Natural killer cell (primary cell): ENCODE results near the gene CENPVL1. TPM values are rescaled to one million over a fixed set of nuclear protein-coding genes. Genes with fewer than 3 reads are reported as not detected.

ENCODE experiments used
- ATAC-seq, 3 donors: fragments of 150-1000 bp in 2 of 3; fragments of 200-7000 bp in 1 of 3; cut with Tn5 transposase; 1 replicate in 1 of 3; 2 replicates in 2 of 3; pipeline ENCODE4 v1.10.0; 2021; ENCODE audit warnings: mild to moderate bottlenecking in 2 of 3, moderate library complexity in 2 of 3
- DNase-seq, 2 donors: peaks; one replicate each; pipeline versions ENCODE4 v3.0.0 to v3.0.0-alpha.2; 2013 to 2021; ENCODE audit warnings: mixed read lengths in 1 of 2
- H3K27ac ChIP-seq: one replicate; pipeline ENCODE4 v1.5.1; 2013; ENCODE audit warnings: mild to moderate bottlenecking, low read length
- H3K27me3 ChIP-seq: one replicate; pipeline ENCODE4 v1.6.1; 2013; ENCODE audit warnings: low read length; ENCODE audit not compliant: control insufficient read depth, insufficient read depth
- H3K36me3 ChIP-seq: one replicate; pipeline ENCODE4 v1.6.1; 2013; ENCODE audit warnings: low read length; ENCODE audit not compliant: control insufficient read depth, insufficient read depth
- H3K4me1 ChIP-seq: one replicate; pipeline ENCODE4 v1.6.1; 2013; ENCODE audit warnings: low read length; ENCODE audit not compliant: control insufficient read depth, insufficient read depth
- H3K4me3 ChIP-seq: one replicate; pipeline ENCODE4 v1.5.1; 2013; ENCODE audit warnings: low read length
- H3K9me3 ChIP-seq: one replicate; pipeline ENCODE4 v1.6.1; 2013; ENCODE audit warnings: low read length; ENCODE audit not compliant: control insufficient read depth, insufficient read depth
- H3K27ac Mint-ChIP-seq, 2 donors: one replicate each; pipeline ENCODE4 v1.8.0; 2022; ENCODE audit warnings: mild to moderate bottlenecking in 2 of 2, mixed read lengths in 2 of 2, moderate library complexity in 1 of 2
- H3K27me3 Mint-ChIP-seq, 2 donors: one replicate each; pipeline ENCODE4 v1.8.0; 2022; ENCODE audit warnings: low read depth in 2 of 2, mixed read lengths in 2 of 2
- H3K36me3 Mint-ChIP-seq: one replicate; pipeline ENCODE4 v1.8.0; 2022; ENCODE audit warnings: mixed read lengths
- H3K4me1 Mint-ChIP-seq, 2 donors: one replicate each; pipeline ENCODE4 v1.8.0; 2022; ENCODE audit warnings: mixed read lengths in 2 of 2
- H3K4me3 Mint-ChIP-seq: one replicate; pipeline ENCODE4 v1.8.0; 2022; ENCODE audit warnings: mild to moderate bottlenecking, moderate library complexity, mixed read lengths
- H3K9me3 Mint-ChIP-seq, 2 donors: one replicate each; pipeline ENCODE4 v1.8.0; 2022; ENCODE audit warnings: mixed read lengths in 2 of 2
- WGBS: methylation state at CpG from one replicate; pipeline ENCODE4 v1.1.7; 2013; ENCODE audit warnings: missing lambda C conversion rate; ENCODE audit not compliant: insufficient coverage; 5-methylcytosine and 5-hydroxymethylcytosine counted together
- intact Hi-C: fragments of 100-400 bp; cut with micrococcal nuclease; formaldehyde crosslinking; loops from one replicate; pipeline ENCODE4 v1.14.2; 2022
- total RNA-seq, 4 donors: library from RNA; stranded (reverse); fragments of 120-200 nt in 1 of 4; gene quantifications; one replicate each; pipeline versions ENCODE4 v1.2.3 to v1.2.4, GENCODE V29; 2013 to 2022
- TF ChIP-seq, protein P1 (sequence below): fragments of 200-600 bp; IDR thresholded peaks from one replicate; pipeline ENCODE4 v1.8.0; 2022; ENCODE audit warnings: antibody characterized with exemption

The CENPVL1 gene
- total RNA-seq, 3 donors from 2014 or later (not counting 1 experiment from before 2014, with no cell fraction given), result not detected

- 8% methylated on average over 1 of the region's 2 CpGs for WGBS
- Mint-ChIP-seq H3K9me3 (no peaks in the 10 kb centered on the region), H3K27ac (no peak overlapping the region), H3K27me3 (peaks cover 27 to 59% of the 10 kb centered on the region in 2 donors), H3K4me3 (no peak overlapping the region), H3K4me1 (no peaks in the 10 kb centered on the region), H3K36me3 (no peaks in the 10 kb centered on the region)
- H3K4me3 ChIP-seq, result no peak overlapping the region
- H3K27ac ChIP-seq, result no peak overlapping the region
- H3K27me3 ChIP-seq, result peaks cover 2% of the 10 kb centered on the region
- intact Hi-C loops, result no loop called here
- ATAC-seq, result no peak
- H3K9me3 ChIP-seq, result no peaks in the 10 kb centered on the region
- DNase-seq, result no peak
- H3K36me3 ChIP-seq, result no peaks in the 10 kb centered on the region
- H3K4me1 ChIP-seq, result no peaks in the 10 kb centered on the region
- TF ChIP-seq, protein P1, sequence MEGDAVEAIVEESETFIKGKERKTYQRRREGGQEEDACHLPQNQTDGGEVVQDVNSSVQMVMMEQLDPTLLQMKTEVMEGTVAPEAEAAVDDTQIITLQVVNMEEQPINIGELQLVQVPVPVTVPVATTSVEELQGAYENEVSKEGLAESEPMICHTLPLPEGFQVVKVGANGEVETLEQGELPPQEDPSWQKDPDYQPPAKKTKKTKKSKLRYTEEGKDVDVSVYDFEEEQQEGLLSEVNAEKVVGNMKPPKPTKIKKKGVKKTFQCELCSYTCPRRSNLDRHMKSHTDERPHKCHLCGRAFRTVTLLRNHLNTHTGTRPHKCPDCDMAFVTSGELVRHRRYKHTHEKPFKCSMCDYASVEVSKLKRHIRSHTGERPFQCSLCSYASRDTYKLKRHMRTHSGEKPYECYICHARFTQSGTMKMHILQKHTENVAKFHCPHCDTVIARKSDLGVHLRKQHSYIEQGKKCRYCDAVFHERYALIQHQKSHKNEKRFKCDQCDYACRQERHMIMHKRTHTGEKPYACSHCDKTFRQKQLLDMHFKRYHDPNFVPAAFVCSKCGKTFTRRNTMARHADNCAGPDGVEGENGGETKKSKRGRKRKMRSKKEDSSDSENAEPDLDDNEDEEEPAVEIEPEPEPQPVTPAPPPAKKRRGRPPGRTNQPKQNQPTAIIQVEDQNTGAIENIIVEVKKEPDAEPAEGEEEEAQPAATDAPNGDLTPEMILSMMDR, result no peak
These were observed 26.8 kb downstream of the CENPVL1 start for GRCh38 chrX:51737091-51737490.

DNA sequence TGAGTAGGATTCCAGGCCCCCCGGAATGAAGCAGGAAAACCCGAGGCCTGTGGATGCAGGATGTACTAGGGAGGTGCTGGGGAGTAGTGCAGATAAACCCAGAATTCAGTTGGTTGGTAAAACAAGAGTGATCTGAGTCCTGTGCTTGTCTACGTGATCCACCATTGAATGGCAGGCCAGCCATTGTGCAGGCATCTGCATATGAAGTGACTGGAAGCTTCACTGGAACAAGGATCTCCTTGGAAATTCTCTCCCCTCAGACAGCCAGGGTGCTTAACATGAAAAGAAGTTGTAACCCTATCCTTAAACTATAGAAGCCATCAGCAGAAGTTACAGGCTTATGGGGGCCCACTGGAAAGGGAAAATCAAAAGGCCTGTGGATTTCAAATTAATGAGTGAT is 32.3 kb downstream of the CENPVL1 start:
- intact Hi-C loops, result no loop called here
- peak overlapping the region; percentile 31 for H3K4me3 Mint-ChIP-seq
- ATAC-seq, result no peak

GRCh38 chrX:51743179-51743957 is 33.1 kb downstream of the CENPVL1 start, which contains the start of gene GSPT2:
Gene GSPT2, plus strand, starts transcription at chrX:51743442. Its CDS starts 185 bp downstream, at chrX:51743627.
- Histone ChIP-seq H3K36me3 (no peaks in the 10 kb centered on the region), H3K27me3 (peaks cover 2% of the 10 kb centered on the region), H3K27ac (peak within 1 kb of the TSS; percentile 73), H3K9me3 (peaks cover 11% of the 10 kb centered on the region), H3K4me1 (peaks cover 10% of the 10 kb centered on the region), H3K4me3 (peak within 1 kb of the TSS; percentile 89)
- WGBS, result under 1% methylated on average over 63 of the region's 63 CpGs
- TF ChIP-seq, protein P1, result no peak
- H3K9me3 Mint-ChIP-seq, result peaks cover 2 to 18% of the 10 kb centered on the region in 2 donors
- intact Hi-C loops, result no loop called here
- peaks cover 11 to 21% of the 10 kb centered on the region in 2 donors for H3K4me1 Mint-ChIP-seq
- peaks cover 16% of the 10 kb centered on the region for H3K36me3 Mint-ChIP-seq
- peak within 1 kb of the TSS; percentile 86 for H3K4me3 Mint-ChIP-seq
- peaks cover 10 to 32% of the 10 kb centered on the region in 2 donors for H3K27me3 Mint-ChIP-seq
- DNase-seq (peak; percentile 45 to 68), ATAC-seq (peak; percentile 84 to 96 (median 91))
- H3K27ac Mint-ChIP-seq, result peak within 1 kb of the TSS; percentile 59 to 84

More for the DNA sequence above, 32.3 kb downstream of the CENPVL1 start:
- Mint-ChIP-seq H3K27ac (peak overlapping the region; percentile 59 to 84), H3K9me3 (peaks cover 2 to 14% of the 10 kb centered on the region in 2 donors), H3K36me3 (peaks cover 12% of the 10 kb centered on the region), H3K4me1 (peaks cover 11 to 21% of the 10 kb centered on the region in 2 donors), H3K27me3 (peaks cover 10 to 40% of the 10 kb centered on the region in 2 donors)
- WGBS, result 94% methylated on average over 3 of the region's 3 CpGs
- Histone ChIP-seq H3K27me3 (peaks cover 2% of the 10 kb centered on the region), H3K9me3 (peaks cover 11% of the 10 kb centered on the region), H3K27ac (no peak overlapping the region), H3K4me3 (peak overlapping the region; percentile 89), H3K4me1 (peaks cover 10% of the 10 kb centered on the region), H3K36me3 (no peaks in the 10 kb centered on the region)
- DNase-seq, result no peak
- TF ChIP-seq, protein P1, result no peak
